ENCODE data around the gene TTC28.

DNA sequence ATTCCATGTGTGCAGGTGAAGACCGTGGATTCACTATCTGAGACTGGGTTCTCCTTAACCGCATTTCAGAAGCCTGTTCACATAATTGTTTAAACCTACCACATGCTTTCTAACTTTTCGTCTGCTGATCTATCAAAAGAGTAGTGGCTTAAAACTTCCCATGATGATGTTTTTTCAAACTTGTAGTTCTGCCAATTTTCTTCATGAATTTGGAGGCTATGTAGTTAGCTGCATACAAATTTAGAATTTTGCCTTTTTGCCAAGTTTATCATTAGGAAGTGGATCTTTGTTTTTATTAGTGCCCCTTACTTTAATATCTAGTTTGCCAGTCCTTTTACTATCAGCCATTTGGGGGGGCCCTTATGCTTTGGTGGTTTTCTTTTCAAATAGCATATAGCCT, 703.1 kb downstream of the TTC28 start:
- no peak for TF ChIP-seq EZH2phosphoT487 (conservative IDR thresholded peaks at IDR 0.05; ENCODE audit: low read length)
- TF ChIP-seq, protein P1, sequence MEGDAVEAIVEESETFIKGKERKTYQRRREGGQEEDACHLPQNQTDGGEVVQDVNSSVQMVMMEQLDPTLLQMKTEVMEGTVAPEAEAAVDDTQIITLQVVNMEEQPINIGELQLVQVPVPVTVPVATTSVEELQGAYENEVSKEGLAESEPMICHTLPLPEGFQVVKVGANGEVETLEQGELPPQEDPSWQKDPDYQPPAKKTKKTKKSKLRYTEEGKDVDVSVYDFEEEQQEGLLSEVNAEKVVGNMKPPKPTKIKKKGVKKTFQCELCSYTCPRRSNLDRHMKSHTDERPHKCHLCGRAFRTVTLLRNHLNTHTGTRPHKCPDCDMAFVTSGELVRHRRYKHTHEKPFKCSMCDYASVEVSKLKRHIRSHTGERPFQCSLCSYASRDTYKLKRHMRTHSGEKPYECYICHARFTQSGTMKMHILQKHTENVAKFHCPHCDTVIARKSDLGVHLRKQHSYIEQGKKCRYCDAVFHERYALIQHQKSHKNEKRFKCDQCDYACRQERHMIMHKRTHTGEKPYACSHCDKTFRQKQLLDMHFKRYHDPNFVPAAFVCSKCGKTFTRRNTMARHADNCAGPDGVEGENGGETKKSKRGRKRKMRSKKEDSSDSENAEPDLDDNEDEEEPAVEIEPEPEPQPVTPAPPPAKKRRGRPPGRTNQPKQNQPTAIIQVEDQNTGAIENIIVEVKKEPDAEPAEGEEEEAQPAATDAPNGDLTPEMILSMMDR (IDR thresholded peaks at IDR 0.05; ENCODE audit: insufficient read depth, low read length, poor library complexity, severe bottlenecking) = no peak

All from SU-DHL-6 (cell line).